WTC11 (cell line): Measurements from ENCODE around the gene TRIM59. TPM values are rescaled to one million over a fixed set of nuclear protein-coding genes. Genes with fewer than 3 reads are reported as not detected.
A peak's percentile ranks its signal among the peaks of the same experiment; 100 is the strongest.

Source experiments
- ATAC-seq: fragments of 200-7000 bp; cut with Tn5 transposase; 2 replicates; pipeline ENCODE4 v1.10.0; 2021; ENCODE audit warnings: mild to moderate bottlenecking, moderate library complexity
- CTCF ChIA-PET: fragments of 300-600 bp; sonication (Branson Sonifier 250); formaldehyde crosslinking; loops from one replicate; lab custom pipeline; 2021; ENCODE audit warnings: antibody characterized with exemption; lab: Charles Lee
- POLR2A ChIA-PET: fragments of 350-600 bp; sonication (Branson Sonifier 250); formaldehyde crosslinking; loops from one replicate; lab custom pipeline; 2021; ENCODE audit warnings: antibody characterized with exemption; lab: Charles Lee
- DNase-seq: peaks from one replicate; pipeline ENCODE4 v3.0.0; 2021; ENCODE audit warnings: low spot score
- H3K27ac Mint-ChIP-seq: 2 replicates; pipeline ENCODE4 v1.8.0; 2021; ENCODE audit warnings: mixed read lengths
- H3K27me3 Mint-ChIP-seq: 2 replicates; pipeline ENCODE4 v1.8.0; 2021; ENCODE audit warnings: low read depth, mild to moderate bottlenecking, moderate library complexity, mixed read lengths
- H3K36me3 Mint-ChIP-seq: 2 replicates; pipeline ENCODE4 v1.8.0; 2021; ENCODE audit warnings: mixed read lengths
- H3K4me1 Mint-ChIP-seq: 2 replicates; pipeline ENCODE4 v1.8.0; 2022; ENCODE audit warnings: mixed read lengths
- H3K4me3 Mint-ChIP-seq: 2 replicates; pipeline ENCODE4 v1.8.0; 2021; ENCODE audit warnings: mild to moderate bottlenecking, moderate library complexity, mixed read lengths
- H3K9me3 Mint-ChIP-seq: 2 replicates; pipeline ENCODE4 v1.8.0; 2021; ENCODE audit warnings: mixed read lengths
- CREB1 ChIP-seq: sonication (generic); formaldehyde crosslinking; IDR thresholded peaks from 2 replicates; pipeline ENCODE4 v1.8.0; 2023; ENCODE audit warnings: mild to moderate bottlenecking, missing genetic modification reagents
- EMX1 ChIP-seq: fragments of 250-450 bp; sonication (Bioruptor Pico); IDR thresholded peaks from 2 replicates; pipeline ENCODE4 v1.8.0; 2021; ENCODE audit warnings: mild to moderate bottlenecking
- KAT7 ChIP-seq: sonication (generic); formaldehyde crosslinking; IDR thresholded peaks from 2 replicates; pipeline ENCODE4 v1.8.1; 2023; ENCODE audit warnings: missing genetic modification reagents, mild to moderate bottlenecking, borderline replicate concordance
- MXD4 ChIP-seq: fragments of 250-450 bp; sonication (Bioruptor Pico); IDR thresholded peaks from 2 replicates; pipeline ENCODE4 v1.8.0; 2021; ENCODE audit warnings: mild to moderate bottlenecking, moderate library complexity, borderline replicate concordance
- MYBL2 ChIP-seq: sonication (generic); formaldehyde crosslinking; IDR thresholded peaks from 2 replicates; pipeline ENCODE4 v1.8.1; 2023; ENCODE audit warnings: mild to moderate bottlenecking, moderate library complexity, missing genetic modification reagents
- NFYB ChIP-seq: sonication (generic); formaldehyde crosslinking; conservative IDR thresholded peaks from 2 replicates; pipeline ENCODE4 v1.8.0; 2022; ENCODE audit warnings: low read depth, missing genetic modification reagents
- NR2C2 ChIP-seq: sonication (generic); formaldehyde crosslinking; IDR thresholded peaks from 2 replicates; pipeline ENCODE4 v1.8.0; 2022; ENCODE audit warnings: mild to moderate bottlenecking, missing genetic modification reagents
- OVOL2 ChIP-seq: fragments of 250-450 bp; sonication (Bioruptor Pico); IDR thresholded peaks from 2 replicates; pipeline ENCODE4 v1.9.0; 2021; ENCODE audit warnings: mild to moderate bottlenecking, borderline replicate concordance
- RORB ChIP-seq: fragments of 250-450 bp; sonication (Bioruptor Pico); IDR thresholded peaks from 2 replicates; pipeline ENCODE4 v1.9.0; 2021; ENCODE audit warnings: mild to moderate bottlenecking
- SMAD3 ChIP-seq: sonication (generic); formaldehyde crosslinking; IDR thresholded peaks from 2 replicates; pipeline ENCODE4 v1.8.0; 2022; ENCODE audit warnings: missing genetic modification reagents, mild to moderate bottlenecking, borderline replicate concordance
- SOX15 ChIP-seq: fragments of 250-450 bp; sonication (Bioruptor Pico); IDR thresholded peaks from 2 replicates; pipeline ENCODE4 v1.9.0; 2021; ENCODE audit warnings: mild to moderate bottlenecking
- TP53 ChIP-seq: sonication (generic); formaldehyde crosslinking; IDR thresholded peaks from 2 replicates; pipeline ENCODE4 v1.8.1; 2023; ENCODE audit warnings: mild to moderate bottlenecking, missing genetic modification reagents
- ZBTB21 ChIP-seq: sonication (generic); formaldehyde crosslinking; IDR thresholded peaks from 2 replicates; pipeline ENCODE4 v1.8.1; 2023; ENCODE audit warnings: mild to moderate bottlenecking, missing genetic modification reagents, borderline replicate concordance
- ZNF317 ChIP-seq: sonication (generic); formaldehyde crosslinking; IDR thresholded peaks from 2 replicates; pipeline ENCODE4 v1.8.1; 2023; ENCODE audit warnings: low read depth, mild to moderate bottlenecking, moderate library complexity, missing genetic modification reagents, borderline replicate concordance
- ZNF671 ChIP-seq: fragments of 250-450 bp; sonication (Bioruptor Pico); IDR thresholded peaks from 2 replicates; pipeline ENCODE4 v1.8.0; 2021; ENCODE audit warnings: mild to moderate bottlenecking
- total RNA-seq: library from RNA; stranded (reverse); gene quantifications from 3 replicates; pipeline ENCODE4 v1.2.3, GENCODE V29; 2021
- TF ChIP-seq, protein P1 (sequence below): sonication (generic); formaldehyde crosslinking; IDR thresholded peaks from 2 replicates; pipeline ENCODE4 v1.8.0; 2023; ENCODE audit warnings: missing genetic modification reagents, mild to moderate bottlenecking, borderline replicate concordance
- TF ChIP-seq, protein P2 (sequence below): sonication (generic); formaldehyde crosslinking; IDR thresholded peaks from 2 replicates; pipeline ENCODE4 v1.8.0; 2022; ENCODE audit warnings: mild to moderate bottlenecking, missing genetic modification reagents
- TF ChIP-seq, protein P3 (sequence below): sonication (generic); formaldehyde crosslinking; IDR thresholded peaks from 2 replicates; pipeline ENCODE4 v1.8.0; 2022; ENCODE audit warnings: mild to moderate bottlenecking, missing genetic modification reagents
- TF ChIP-seq, protein P4 (sequence below): sonication (generic); formaldehyde crosslinking; IDR thresholded peaks from 2 replicates; pipeline ENCODE4 v1.8.1; 2023; ENCODE audit warnings: mild to moderate bottlenecking, missing genetic modification reagents, moderate library complexity
- TF ChIP-seq, protein P5 (sequence below): sonication (generic); formaldehyde crosslinking; IDR thresholded peaks from 2 replicates; pipeline ENCODE4 v1.8.1; 2022; ENCODE audit warnings: mild to moderate bottlenecking, moderate library complexity, missing genetic modification reagents
- TF ChIP-seq, protein P6 (sequence below): sonication (generic); formaldehyde crosslinking; IDR thresholded peaks from 2 replicates; pipeline ENCODE4 v1.8.1; 2023; ENCODE audit warnings: mild to moderate bottlenecking, missing genetic modification reagents, moderate library complexity
- TF ChIP-seq, protein P7 (sequence below): sonication (generic); formaldehyde crosslinking; IDR thresholded peaks from 2 replicates; pipeline ENCODE4 v1.8.1; 2022; ENCODE audit warnings: low read depth, mild to moderate bottlenecking, moderate library complexity, missing genetic modification reagents, borderline replicate concordance

The TRIM59 gene
- total RNA-seq, 1 experiment from 2014 or later = 32.4 TPM

DNA sequence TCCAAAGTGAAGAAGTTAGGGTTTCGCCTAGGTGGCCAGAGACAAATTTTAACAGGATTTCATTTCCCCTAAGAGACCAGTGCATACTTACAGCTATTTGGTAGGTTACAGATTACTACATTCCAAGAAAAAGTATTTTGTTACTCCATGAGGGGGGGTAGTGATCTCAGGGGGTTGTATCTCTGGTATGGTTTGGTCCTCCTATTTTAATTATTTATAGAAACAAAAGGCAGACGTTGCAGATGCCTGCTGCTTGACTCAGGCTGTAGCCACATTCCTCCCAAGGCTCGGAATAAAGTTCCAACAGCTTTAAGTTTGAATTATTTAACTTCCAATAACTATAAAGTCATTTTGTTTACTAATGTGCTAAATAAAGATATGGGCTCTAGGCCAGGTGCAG is 1.3 kb upstream of the TRIM59 start:
- DNase-seq = no peak
- CTCF ChIA-PET = interaction anchor here (1.7 kb wide), 1 partner anchor 35 kb away, joined by 7 read pairs; no protein-coding TSS in a partner anchor
- peak overlapping the region; percentile 91 for H3K4me3 Mint-ChIP-seq
- H3K27ac Mint-ChIP-seq = peak overlapping the region; percentile 96
- H3K27me3 Mint-ChIP-seq = peaks cover 2% of the 10 kb centered on the region; the same call in 1 of the 2 replicates
- 0 out of 2 replicates have a peak, but pooled peaks cover 3% of the 10 kb centered on the region for H3K9me3 Mint-ChIP-seq
- H3K4me1 Mint-ChIP-seq = peaks cover 28% of the 10 kb centered on the region
- POLR2A ChIA-PET = interaction anchor here (0.7 to 2.9 kb wide), 8 partner anchors 29 to 611 kb away, joined by 3 to 25 read pairs (median 4); partner anchors contain the start of genes IFT80, SCHIP1 and SMC4
- peaks cover 19% of the 10 kb centered on the region for H3K36me3 Mint-ChIP-seq
- no peak for ATAC-seq
- TF ChIP-seq EMX1 = no peak
- TF ChIP-seq MYBL2 (CRISPR knock-in tag) = no peak
- TF ChIP-seq ZBTB21 (CRISPR knock-in tag) = no peak

DNA sequence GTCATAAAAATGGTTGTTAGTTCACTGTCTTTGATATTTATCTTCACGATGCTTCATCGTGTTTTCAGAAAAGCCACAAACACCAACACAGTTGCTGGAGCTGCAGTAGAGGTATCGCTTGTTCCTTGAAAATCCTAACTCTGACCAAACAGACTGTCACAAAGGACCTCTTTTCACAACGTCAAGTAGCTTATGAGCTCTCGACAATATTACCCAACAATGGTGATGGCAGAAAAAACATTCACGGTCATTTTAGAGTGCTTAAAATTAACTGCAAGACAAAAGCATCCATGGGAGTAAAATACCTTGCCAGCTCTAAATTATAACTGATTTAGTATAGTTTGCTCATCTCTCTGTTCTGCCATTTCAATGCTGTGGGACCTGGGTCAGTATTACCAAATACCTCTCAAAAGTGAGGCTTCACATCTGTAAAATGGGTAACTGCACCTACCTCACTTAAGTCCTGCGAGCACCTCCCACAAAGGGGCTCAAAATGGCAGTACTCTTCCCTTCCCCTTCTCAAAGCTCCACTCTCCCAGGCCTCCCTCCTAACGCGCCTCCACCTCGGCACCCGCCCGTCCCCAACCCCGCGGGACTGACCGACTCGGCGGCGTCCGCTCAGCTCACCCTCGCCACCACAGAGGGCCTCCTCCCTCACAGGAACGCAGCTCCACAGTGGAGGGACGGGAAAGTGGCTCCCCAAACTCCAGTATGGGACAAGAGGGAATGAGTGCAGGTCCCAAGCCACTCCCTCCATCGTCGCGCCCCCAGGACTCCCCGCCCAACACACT is 546 bp downstream of the TRIM59 start:
- ChIA-PET CTCF (interaction anchor here (1.2 to 1.6 kb wide), 6 partner anchors 13 to 47 kb away, joined by 3 to 9 read pairs (median 4); no protein-coding TSS in a partner anchor), POLR2A (interaction anchor here (0.6 to 2.9 kb wide), 13 partner anchors 11 to 564 kb away, joined by 3 to 25 read pairs (median 4); partner anchors contain the start of genes C3orf80, IFT80, KPNA4 and SMC4)
- ATAC-seq (peak; percentile 62), DNase-seq (no peak)
- peaks cover 32% of the 10 kb centered on the region for H3K4me1 Mint-ChIP-seq
- H3K27ac Mint-ChIP-seq = peak overlapping the region; percentile 96
- H3K27me3 Mint-ChIP-seq = peaks cover 2% of the 10 kb centered on the region; the same call in 1 of the 2 replicates
- peaks cover 8% of the 10 kb centered on the region for H3K9me3 Mint-ChIP-seq
- peaks cover 33% of the 10 kb centered on the region for H3K36me3 Mint-ChIP-seq
- H3K4me3 Mint-ChIP-seq = peak overlapping the region; percentile 91
- TF ChIP-seq ZNF317 = no peak
- 0 out of 2 replicates have a peak, but pooled peaks have one; percentile 8 for TF ChIP-seq ZNF671 (CRISPR knock-in tag)
- no peak for TF ChIP-seq TP53 (CRISPR knock-in tag)
- no peak for TF ChIP-seq MXD4 (CRISPR knock-in tag)
- TF ChIP-seq, protein P1, sequence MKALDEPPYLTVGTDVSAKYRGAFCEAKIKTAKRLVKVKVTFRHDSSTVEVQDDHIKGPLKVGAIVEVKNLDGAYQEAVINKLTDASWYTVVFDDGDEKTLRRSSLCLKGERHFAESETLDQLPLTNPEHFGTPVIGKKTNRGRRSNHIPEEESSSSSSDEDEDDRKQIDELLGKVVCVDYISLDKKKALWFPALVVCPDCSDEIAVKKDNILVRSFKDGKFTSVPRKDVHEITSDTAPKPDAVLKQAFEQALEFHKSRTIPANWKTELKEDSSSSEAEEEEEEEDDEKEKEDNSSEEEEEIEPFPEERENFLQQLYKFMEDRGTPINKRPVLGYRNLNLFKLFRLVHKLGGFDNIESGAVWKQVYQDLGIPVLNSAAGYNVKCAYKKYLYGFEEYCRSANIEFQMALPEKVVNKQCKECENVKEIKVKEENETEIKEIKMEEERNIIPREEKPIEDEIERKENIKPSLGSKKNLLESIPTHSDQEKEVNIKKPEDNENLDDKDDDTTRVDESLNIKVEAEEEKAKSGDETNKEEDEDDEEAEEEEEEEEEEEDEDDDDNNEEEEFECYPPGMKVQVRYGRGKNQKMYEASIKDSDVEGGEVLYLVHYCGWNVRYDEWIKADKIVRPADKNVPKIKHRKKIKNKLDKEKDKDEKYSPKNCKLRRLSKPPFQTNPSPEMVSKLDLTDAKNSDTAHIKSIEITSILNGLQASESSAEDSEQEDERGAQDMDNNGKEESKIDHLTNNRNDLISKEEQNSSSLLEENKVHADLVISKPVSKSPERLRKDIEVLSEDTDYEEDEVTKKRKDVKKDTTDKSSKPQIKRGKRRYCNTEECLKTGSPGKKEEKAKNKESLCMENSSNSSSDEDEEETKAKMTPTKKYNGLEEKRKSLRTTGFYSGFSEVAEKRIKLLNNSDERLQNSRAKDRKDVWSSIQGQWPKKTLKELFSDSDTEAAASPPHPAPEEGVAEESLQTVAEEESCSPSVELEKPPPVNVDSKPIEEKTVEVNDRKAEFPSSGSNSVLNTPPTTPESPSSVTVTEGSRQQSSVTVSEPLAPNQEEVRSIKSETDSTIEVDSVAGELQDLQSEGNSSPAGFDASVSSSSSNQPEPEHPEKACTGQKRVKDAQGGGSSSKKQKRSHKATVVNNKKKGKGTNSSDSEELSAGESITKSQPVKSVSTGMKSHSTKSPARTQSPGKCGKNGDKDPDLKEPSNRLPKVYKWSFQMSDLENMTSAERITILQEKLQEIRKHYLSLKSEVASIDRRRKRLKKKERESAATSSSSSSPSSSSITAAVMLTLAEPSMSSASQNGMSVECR = peak; percentile 78; the same call in 1 of the 2 replicates
- TF ChIP-seq, protein P2, sequence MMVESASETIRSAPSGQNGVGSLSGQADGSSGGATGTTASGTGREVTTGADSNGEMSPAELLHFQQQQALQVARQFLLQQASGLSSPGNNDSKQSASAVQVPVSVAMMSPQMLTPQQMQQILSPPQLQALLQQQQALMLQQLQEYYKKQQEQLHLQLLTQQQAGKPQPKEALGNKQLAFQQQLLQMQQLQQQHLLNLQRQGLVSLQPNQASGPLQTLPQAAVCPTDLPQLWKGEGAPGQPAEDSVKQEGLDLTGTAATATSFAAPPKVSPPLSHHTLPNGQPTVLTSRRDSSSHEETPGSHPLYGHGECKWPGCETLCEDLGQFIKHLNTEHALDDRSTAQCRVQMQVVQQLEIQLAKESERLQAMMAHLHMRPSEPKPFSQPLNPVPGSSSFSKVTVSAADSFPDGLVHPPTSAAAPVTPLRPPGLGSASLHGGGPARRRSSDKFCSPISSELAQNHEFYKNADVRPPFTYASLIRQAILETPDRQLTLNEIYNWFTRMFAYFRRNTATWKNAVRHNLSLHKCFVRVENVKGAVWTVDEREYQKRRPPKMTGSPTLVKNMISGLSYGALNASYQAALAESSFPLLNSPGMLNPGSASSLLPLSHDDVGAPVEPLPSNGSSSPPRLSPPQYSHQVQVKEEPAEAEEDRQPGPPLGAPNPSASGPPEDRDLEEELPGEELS = no peak
- TF ChIP-seq NR2C2 (CRISPR knock-in tag) = no peak
- TF ChIP-seq CREB1 (CRISPR knock-in tag) = no peak
- no peak for TF ChIP-seq RORB (CRISPR knock-in tag)
- TF ChIP-seq, protein P3, sequence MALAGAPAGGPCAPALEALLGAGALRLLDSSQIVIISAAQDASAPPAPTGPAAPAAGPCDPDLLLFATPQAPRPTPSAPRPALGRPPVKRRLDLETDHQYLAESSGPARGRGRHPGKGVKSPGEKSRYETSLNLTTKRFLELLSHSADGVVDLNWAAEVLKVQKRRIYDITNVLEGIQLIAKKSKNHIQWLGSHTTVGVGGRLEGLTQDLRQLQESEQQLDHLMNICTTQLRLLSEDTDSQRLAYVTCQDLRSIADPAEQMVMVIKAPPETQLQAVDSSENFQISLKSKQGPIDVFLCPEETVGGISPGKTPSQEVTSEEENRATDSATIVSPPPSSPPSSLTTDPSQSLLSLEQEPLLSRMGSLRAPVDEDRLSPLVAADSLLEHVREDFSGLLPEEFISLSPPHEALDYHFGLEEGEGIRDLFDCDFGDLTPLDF (CRISPR knock-in tag) = no peak
- TF ChIP-seq, protein P4, sequence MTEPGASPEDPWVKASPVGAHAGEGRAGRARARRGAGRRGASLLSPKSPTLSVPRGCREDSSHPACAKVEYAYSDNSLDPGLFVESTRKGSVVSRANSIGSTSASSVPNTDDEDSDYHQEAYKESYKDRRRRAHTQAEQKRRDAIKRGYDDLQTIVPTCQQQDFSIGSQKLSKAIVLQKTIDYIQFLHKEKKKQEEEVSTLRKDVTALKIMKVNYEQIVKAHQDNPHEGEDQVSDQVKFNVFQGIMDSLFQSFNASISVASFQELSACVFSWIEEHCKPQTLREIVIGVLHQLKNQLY (CRISPR knock-in tag) = no peak
- TF ChIP-seq NFYB (CRISPR knock-in tag) = no peak
- TF ChIP-seq SOX15 (CRISPR knock-in tag) = no peak
- TF ChIP-seq, protein P5, sequence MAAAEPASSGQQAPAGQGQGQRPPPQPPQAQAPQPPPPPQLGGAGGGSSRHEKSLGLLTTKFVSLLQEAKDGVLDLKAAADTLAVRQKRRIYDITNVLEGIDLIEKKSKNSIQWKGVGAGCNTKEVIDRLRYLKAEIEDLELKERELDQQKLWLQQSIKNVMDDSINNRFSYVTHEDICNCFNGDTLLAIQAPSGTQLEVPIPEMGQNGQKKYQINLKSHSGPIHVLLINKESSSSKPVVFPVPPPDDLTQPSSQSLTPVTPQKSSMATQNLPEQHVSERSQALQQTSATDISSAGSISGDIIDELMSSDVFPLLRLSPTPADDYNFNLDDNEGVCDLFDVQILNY (CRISPR knock-in tag) = no peak
- TF ChIP-seq KAT7 (CRISPR knock-in tag) = peak; percentile 79
- TF ChIP-seq, protein P6, sequence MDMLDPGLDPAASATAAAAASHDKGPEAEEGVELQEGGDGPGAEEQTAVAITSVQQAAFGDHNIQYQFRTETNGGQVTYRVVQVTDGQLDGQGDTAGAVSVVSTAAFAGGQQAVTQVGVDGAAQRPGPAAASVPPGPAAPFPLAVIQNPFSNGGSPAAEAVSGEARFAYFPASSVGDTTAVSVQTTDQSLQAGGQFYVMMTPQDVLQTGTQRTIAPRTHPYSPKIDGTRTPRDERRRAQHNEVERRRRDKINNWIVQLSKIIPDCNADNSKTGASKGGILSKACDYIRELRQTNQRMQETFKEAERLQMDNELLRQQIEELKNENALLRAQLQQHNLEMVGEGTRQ (CRISPR knock-in tag) = no peak
- no peak for TF ChIP-seq OVOL2 (CRISPR knock-in tag)
- TF ChIP-seq SMAD3 (CRISPR knock-in tag) = no peak
- TF ChIP-seq, protein P7, sequence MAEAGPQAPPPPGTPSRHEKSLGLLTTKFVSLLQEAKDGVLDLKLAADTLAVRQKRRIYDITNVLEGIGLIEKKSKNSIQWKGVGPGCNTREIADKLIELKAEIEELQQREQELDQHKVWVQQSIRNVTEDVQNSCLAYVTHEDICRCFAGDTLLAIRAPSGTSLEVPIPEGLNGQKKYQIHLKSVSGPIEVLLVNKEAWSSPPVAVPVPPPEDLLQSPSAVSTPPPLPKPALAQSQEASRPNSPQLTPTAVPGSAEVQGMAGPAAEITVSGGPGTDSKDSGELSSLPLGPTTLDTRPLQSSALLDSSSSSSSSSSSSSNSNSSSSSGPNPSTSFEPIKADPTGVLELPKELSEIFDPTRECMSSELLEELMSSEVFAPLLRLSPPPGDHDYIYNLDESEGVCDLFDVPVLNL (CRISPR knock-in tag) = no peak
